HG03469 (cell line): ENCODE data around the gene CST3.
"Not testable (repeated sequence)": the region's sequence is repeated elsewhere in the genome, so short reads cannot be mapped to it uniquely, and the experiment has no call there.

Experiments used
- ATAC-seq: cut with Tn5 transposase; IDR thresholded peaks from one replicate; pipeline ENCODE4 v1.9.1; 2021; ENCODE audit warnings: mild to moderate bottlenecking, moderate library complexity, moderate number of reproducible peaks; ENCODE audit not compliant: unreplicated experiment

CST3 gene

DNA sequence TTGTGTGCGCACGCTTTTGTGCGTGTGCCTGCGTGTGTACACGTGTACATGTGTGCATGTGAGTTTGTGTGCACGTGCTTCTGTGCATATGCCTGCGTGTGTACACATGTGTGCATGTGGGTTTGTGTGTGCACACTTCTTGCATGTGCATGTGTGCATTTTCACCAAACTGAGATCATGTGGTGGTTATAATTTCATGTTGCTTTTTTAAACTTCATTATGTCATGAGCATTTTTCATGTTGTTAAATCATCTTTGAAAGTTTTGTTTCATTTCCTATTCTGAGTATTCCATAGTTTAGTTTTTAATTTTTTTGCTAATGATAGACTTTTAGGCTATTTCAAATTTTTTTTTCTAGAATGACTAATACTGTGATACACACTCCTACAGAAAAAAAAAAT, 6.4 kb upstream of the CST3 start:
- ATAC-seq: no peak

DNA sequence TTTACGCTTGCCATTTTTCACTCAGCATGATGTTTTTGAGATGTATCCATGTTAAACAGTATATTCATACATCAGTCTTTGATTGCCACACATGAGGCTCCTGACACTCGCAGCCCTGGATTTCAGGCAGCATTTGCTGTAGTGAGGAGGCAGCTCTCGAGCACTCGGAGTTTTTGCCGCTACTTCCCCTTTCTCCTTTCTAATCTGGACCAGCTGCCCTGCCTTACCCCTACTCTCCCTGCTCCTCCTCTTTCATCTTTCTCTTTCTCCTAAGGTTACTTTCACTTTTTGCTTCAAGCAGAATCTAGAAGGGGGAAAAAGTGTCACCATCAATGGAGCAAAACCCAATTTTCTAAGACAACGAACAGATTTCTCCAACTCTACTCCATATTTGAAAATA, 5.9 kb upstream of the CST3 start:
- no peak for ATAC-seq

DNA sequence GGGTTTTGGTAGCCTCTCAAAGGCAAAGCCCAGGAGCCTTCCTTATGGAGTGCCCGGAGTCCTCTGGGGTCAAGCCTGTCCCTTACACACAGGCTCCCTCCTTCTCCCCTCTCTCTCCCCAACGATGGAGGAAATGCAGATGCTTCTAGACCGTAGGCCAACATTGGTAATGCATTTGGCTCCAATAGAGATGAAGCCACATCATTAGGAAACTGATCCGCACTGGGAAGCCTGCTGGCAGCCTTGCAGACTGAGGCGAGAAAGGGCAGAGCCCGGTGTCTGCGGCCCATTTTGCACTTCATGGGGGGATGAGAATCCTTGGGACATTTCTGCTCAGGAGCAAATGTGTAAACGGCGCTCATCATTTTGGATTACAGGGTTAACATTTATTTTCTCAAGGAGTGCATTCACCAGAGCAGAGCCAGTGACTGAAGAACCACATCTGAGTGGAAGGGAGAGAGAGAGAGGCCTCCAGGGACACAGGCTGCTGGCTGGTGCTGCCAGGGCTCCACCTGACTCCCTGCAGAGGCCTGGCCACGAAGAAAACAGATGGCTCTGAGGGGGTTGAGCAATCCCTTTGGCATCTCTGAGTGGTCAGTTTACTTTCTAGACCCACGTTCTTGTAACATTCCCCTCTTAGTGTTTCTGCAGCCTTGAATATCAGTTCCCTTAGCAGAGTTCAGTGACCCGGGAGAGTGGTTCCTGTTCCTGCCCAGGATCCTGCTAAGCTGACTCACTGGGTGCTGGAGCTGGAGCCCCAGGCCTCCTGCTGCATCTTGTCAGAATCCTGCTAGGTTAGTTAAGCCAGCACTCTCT, 4.4 kb upstream of the CST3 start:
- no peak for ATAC-seq

DNA sequence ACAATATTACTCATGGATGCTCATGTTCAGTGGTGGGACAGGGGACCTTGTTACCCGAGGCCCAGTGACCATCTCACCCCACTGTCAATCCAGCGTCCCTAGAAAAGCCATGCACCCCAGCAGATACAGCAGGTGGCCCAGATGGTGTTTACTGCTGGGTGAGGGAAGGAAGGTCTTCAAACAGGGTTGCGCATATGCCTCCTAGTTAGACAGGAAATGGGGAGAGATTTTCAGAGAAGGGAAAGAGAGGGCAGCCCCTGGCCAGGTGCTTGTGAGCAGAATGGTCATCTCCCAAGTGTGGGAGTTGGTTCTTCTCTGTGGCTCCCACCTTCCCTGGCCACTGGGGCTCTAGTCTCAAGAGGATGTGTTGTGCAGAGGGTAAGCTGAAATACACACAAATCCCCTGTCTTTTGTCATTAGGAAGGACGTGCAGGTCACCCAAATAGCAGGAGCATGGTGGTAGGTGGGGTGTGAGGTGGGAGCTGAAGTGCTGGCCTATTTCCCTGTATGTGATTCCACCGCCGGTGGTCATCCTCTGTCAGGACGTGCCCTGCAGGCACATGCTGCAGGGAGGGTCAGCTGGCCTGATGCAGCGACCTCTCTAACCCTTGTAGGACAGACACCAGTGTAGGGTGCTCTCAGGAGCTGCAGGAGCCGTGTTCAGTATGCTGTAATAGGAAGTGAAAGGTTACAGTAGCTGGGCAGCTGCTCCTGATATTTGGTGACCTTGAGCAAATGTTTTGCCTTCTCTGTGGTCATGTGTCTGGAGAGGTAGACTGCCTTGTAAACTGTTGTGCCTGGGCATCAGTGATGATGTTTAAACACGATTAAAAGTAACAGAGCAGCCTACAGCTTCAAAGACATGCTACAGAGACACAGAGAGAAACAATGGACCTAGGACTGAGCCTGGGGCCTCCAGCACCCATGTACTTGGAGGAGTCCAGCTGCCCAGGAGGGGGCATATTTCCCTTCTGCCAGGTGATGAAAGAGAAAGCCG, 3.2 kb upstream of the CST3 start:
- no peak for ATAC-seq

DNA sequence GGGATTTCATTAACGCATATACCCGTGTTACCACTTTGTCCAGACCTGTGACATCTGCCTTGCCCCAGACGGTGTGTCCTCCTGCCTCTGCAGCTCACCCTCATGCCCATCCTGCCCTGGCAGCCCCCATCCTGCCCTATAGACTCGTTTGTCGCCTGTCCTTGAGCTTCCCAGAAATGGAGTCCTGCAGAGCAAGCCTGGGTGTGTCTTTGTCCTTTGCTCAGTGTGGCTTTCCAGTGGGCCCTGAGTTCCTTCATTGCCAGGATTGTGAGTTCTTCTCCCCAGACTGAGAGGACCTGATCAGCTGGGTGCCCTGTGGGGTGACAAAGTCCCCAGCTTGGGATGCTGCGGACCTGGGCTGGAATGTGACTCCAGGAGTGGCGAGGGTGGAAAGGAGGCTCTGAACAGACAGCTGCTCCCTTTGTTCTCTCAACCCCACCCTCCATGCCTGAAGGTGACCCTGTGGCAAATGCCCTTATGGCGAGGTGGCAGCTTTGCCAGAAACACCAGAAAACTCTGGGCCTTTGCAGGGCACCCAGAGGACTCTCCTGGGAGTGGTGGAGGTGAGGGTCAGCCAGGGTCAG, 2.4 kb upstream of the CST3 start:
- ATAC-seq: no peak

DNA sequence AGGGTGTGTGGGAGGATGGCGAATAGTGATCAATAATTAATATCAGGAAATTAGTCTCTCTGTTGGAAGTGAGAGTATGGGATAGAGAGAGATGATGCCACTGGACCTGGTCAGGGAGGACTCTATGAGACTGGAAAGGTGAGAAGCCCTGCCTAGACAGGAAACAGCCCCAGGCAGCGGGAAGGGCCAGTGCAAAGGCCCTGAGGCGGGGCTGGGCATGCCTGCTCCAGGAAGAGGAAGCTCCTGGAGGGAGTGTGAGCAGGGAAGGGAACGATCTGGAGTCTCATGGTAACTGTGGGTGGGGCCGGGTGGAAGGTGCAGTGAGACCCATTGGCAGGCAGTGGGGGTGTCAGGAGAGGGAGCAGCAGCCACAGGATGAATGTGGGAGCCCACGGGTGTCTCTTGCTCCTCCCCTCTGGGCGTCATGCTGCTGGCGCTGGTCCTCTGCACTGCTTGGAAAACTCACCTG, 1.8 kb upstream of the CST3 start:
- ATAC-seq: no peak

DNA sequence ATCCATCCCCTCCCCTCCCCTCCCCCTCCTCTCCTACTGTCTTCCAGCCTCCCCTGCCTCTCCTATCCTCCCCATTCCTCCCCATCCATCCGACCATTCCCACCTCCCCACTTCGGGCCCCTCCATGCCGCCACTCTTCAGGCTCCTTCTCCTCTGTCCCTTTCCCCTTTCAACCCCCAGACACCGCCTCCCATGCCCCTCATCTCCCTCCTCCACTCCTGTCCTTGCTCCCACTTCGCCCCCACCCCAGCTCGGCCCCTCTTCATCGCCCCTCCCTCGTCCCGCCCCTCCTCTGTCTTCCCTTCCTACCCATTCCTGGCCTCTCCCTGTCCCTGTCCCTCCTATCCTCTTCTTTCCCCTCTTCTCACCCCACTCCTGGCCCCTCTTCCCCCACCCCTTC, 554 bp upstream of the CST3 start:
- ATAC-seq: no peak

DNA sequence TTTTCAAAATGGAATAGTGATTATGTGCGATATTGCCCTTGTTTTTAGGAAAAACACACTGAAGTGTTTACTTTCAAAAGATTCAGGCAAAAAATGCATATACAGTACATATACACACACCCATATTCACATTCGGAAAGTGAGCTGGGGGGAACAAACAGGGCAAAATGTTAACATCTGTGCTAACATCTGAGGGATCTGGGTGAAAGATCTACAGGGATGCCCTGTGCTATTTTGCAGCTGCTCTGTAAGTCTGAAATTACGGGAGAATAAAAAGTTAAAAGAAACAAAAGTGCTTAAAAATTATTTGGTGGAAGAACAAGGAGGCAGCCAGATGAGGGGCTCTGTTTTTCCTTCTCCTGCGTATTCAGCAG, 860 bp downstream of the CST3 start:
- ATAC-seq: no peak

DNA sequence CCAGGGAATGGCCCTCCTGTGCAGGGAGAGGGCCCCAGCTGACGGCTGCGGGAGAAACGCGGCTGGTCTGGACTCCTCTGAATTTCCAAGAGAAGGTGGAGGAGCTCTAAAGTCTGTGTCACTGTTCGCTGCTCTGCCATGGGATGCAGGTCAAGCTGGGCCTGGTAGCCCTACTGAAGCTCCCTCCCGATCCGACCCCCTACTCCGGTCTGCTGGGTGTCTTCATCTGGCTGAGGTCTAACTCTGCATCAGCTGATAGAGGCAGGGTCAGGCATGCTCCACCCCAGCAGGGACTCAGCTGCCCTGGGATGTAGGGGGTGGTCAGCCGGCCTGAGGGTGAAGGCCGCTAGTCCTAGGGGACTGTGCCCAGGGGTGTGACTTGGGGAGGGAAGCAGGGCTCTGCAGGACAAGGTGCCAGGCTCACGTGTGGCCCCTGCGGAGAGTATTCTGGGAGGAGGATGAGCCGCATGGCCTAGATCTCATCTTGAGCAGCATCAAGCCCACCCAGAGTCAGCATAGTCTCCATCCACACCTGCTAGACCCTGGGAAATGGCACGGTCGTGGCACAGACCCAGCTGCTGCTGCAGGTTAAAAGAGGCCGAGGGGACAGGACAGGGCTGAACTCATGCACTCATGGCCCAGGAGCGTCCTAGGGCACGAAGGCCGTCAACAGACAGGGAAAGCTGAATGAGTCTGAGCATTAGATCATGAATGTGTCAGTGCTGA, 1.4 kb downstream of the CST3 start:
- ATAC-seq: no peak

DNA sequence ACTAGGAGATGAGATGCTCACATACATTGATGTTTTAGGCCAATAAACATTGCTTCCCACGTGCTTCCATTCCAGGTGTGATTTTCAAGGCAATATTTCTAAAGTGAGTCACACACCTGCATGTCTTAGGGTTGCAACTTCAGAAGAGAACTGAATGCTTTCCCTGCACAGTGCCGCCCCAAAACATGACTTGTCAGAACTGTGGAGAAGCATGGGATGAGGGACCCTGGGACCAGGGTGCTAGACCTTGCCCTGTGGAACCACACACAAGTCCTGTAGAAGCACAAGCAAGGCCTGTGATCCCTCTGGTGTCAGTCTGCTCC, 2.0 kb downstream of the CST3 start:
- ATAC-seq: not testable (repeated sequence)

DNA sequence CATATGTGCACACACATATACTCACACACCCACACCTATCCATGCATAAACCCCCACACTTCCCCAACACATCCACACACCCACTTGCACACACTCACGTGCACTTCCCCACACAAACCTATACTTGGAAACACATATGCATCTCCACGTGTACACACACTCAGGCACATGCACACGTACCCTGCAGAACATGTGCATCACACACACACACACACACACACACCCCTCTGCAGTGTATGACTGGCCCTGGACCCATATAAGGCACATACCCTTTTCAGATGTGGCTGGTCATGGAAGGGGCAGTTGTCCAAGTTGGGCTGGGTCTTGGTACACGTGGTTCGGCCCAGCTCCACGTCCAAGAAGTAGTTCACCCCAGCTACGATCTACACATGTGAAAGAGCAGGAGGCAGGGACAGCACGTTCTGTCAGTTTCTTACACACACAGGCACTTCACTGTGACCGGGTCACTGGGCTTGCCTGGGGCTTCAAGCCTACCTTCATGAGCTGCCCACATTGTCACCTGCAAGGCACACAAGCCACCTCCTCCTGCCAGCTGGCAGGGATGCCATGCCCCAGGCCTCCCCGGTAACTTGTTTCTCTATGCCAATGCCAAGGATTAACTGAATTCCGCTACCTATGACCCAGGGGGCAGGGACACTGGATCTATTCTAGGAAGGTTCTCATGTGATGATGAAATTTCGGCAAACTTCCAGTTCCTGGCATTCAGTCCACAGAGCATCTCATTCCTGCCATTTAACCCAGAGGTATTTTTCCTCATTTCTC, 2.6 kb downstream of the CST3 start:
- ATAC-seq: no peak

DNA sequence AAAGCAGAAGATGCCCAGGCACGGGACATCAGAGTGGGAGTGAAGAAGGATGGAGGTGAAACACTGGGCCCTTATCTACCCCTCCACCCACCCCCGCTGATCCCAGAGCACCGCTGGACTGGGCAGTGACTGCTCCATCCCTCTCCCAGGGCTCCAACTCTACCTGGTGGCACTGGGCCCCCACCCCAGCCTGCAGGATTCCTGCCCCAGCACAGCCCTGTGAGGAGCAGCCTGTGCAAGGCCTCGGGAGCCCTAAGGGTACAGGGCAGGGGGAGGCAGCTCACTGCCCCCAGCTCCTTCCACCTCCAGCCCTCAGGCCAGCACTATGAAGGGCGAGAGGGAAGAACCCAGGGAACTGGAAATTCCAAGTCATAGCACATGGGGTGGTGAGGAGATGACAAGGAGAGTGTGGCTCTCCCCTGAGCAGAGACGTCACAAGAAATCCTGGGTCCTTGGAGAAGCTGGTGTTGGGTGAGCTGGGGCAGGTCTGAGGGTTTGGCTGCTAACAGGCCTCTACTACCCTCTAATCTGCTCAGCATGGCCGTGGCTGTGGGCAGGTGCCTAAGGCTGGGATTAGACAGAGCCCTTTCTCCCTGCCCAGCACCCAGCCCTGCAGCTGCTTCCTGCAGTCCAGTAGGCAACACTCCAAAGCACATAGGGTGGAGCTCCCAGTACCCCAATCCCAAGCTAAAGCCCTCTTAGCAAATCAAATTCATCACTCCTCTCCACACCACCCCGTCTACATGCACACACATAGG, 3.5 kb downstream of the CST3 start:
- ATAC-seq: no peak

DNA sequence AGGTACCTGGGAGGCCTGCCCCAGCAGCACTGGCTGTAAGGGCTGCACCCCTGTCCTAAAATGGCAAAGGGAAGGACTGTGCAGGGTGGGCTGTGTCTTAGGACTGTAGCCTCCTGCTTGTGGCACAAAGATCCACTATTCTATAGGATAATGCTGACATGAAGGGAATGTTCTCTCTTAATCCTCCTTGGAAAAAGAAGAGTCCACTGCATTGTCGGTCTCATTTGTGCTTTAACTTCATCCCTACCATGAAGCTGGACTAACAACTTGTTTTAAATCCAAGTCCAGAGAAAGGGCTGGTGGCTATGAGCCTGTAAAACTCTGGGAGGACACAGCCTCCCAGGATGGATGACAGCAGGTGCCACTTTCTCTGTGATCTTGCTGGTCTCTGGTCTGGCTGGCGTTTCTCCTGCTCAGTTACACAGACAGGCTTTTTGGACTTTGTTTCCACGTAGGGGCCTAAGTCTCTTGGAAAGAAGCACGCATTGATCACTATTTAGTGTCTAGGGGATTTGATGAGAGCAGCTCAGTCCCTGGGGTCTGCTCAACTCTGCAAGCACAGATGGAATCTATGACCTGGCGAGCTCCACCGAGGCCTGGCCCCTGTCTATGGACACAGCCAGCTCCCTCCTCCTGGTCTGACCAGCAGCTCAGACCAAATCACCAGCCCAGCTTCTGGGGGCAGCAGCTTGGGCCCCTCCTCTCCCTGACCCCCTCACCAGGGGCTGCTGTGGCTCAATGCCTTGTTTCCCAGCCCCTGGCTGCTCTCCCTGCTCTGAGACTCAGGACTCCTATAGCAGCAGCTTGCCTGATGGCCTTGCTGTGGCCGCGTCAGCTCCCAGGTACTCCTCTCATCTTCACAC, 4.8 kb downstream of the CST3 start:
- ATAC-seq: no peak

DNA sequence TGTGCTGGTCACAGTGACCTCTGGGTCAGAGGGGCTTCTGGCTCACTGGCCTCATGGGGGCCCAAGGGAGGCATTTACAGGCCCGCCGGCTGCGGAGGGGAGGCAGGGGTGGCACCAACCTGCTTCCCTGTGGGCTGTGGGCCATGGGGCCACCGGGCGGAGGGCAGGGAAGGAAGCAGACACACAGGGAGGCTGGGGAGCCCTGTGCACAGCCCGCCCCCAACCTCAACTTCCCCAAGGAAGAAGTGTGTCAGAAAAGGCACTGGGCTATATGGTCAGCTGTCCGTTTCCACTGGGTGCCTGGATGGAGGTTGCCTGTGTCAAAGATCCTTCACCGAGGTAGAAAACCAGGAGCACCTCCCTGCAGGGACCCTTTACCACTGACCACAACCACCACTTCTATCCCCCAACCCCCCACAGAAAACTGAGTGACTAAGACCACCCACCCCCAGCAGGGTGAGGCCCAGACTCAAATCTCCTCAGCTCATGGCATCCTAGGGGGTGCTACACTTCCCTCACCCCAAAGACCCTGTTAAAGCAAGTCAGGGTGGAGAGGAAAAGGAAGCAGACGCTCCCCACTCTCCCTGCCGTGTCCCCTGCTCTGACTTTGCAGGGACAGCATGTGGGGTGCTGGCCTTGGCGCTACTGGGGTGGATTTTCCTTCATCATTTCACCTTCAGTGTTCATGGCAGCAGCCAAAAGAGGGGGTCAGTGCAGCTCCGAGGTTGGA, 5.6 kb downstream of the CST3 start:
- no peak for ATAC-seq

DNA sequence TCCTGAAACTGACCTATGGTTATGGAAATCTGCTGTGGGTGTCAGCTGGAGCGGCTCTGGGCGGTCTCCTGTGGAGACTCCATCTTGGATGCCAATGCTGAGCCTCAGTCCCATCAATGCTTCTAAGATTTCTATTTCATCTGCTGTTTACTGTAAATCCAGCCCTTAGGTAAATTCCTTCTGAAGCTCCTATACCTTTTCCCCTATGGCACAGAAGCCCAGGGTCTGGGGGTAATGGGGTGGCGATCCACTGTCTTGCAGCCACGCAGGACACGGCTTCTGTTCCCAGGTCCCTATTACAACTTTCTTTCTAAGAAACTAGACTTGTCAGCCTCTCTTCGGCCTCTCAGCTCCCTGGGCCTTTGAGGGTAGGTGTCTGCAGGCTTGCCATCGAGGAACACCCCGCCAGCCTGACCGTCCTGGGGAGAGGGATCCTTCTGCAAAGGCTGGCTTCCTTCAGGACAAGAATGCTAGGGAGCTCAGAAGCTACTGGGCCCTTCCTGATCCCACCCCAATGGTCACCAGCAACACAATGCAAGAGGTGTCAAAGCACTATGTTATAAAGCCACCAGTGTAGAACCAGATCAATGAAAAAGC, 6.4 kb downstream of the CST3 start:
- ATAC-seq: no peak

DNA sequence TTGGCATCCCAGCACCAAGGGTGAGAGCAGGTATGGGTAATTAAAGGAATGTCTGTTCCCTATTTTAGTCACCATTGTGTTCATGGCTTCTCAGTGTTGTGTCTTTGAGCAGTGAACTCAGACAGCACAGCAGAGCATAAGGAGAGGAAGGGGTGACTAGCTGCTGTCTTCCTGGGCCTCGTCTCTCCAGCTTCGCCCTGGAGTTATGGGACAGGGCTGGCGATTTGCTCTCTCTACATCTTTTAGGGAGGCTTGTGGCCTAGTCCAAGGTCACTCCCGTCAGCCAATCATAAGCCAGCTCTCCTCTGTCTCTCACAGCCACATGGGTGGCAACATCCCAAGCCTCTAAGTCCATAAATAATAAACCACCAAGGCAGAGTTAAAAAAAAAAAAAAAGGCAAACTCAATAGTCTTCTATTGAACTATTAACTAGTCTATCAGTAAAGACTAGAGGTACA, 7.3 kb downstream of the CST3 start:
- ATAC-seq: no peak
